Esophagus muscularis mucosa (tissue), 4 donors: ENCODE results near the gene AKT3.

Source experiments
- EP300 ChIP-seq: sonication (generic); formaldehyde crosslinking; IDR thresholded peaks from one replicate; pipeline ENCODE4 v1.6.1; 2017; ENCODE audit warnings: antibody characterized with exemption
- POLR2A ChIP-seq: fragments of 450-650 bp; IDR thresholded peaks from one replicate; pipeline ENCODE4 v1.6.1; 2017; ENCODE audit warnings: antibody characterized with exemption, moderate library complexity, mild to moderate bottlenecking, low read depth
- POLR2AphosphoS5 ChIP-seq, 2 donors: sonication (generic); formaldehyde crosslinking; IDR thresholded peaks; one replicate each; pipeline ENCODE4 v1.6.1; 2017; ENCODE audit warnings: antibody characterized with exemption in 2 of 2
- TF ChIP-seq, protein P1 (sequence below), 3 experiments: fragments of 200-600 bp in 2 of 3; fragments of 450-650 bp in 1 of 3; sonication (generic) in 2 of 3; IDR thresholded peaks; one replicate each; pipeline ENCODE4 v1.5.1; 2017 to 2019; ENCODE audit warnings: antibody characterized with exemption in 3 of 3, mild to moderate bottlenecking in 2 of 3, moderate library complexity in 1 of 3

DNA sequence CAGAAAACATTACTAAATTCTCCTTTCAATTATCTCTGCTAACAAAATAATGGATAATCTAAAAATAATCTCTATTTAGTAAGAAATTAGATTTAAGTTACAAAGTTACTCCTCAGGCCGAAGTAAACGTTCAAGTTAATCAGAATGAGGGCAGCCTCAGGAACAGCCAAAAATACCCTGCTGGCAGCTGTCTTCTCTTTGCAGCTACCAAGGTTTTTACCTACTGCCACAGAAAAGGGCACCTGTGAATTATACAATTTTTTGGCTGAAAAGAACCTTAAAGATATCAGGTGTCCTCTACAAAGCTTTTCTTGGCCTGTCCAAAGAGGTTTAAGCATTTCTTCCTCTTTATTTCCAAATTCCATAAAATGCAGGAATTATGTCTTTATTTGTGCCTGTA, 84.4 kb downstream of the AKT3 start:
- TF ChIP-seq, protein P1, sequence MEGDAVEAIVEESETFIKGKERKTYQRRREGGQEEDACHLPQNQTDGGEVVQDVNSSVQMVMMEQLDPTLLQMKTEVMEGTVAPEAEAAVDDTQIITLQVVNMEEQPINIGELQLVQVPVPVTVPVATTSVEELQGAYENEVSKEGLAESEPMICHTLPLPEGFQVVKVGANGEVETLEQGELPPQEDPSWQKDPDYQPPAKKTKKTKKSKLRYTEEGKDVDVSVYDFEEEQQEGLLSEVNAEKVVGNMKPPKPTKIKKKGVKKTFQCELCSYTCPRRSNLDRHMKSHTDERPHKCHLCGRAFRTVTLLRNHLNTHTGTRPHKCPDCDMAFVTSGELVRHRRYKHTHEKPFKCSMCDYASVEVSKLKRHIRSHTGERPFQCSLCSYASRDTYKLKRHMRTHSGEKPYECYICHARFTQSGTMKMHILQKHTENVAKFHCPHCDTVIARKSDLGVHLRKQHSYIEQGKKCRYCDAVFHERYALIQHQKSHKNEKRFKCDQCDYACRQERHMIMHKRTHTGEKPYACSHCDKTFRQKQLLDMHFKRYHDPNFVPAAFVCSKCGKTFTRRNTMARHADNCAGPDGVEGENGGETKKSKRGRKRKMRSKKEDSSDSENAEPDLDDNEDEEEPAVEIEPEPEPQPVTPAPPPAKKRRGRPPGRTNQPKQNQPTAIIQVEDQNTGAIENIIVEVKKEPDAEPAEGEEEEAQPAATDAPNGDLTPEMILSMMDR (IDR thresholded peaks at IDR 0.05) = no peak
- no peak for TF ChIP-seq POLR2A
- TF ChIP-seq POLR2AphosphoS5 (IDR thresholded peaks at IDR 0.05) = no peak
- no peak for TF ChIP-seq EP300
